GM18498 (cell line): ENCODE data around the gene TRIO.
"Not testable (repeated sequence)": the region's sequence is repeated elsewhere in the genome, so short reads cannot be mapped to it uniquely, and the experiment has no call there.

Experiments
- ATAC-seq: cut with Tn5 transposase; IDR thresholded peaks from one replicate; pipeline ENCODE4 v1.9.1; 2021; ENCODE audit warnings: mild to moderate bottlenecking, moderate library complexity; ENCODE audit not compliant: unreplicated experiment

TRIO gene

GRCh38 chr5:14142827-14143545, at the start of gene TRIO:
Gene TRIO (plus strand): TSS chr5:14143342. CDS start chr5:14143726, 384 bp downstream.
- ATAC-seq: peak; percentile 51

GRCh38 chr5:14097380-14097779, 45.8 kb upstream of the TRIO start:
- not testable (repeated sequence) for ATAC-seq

DNA sequence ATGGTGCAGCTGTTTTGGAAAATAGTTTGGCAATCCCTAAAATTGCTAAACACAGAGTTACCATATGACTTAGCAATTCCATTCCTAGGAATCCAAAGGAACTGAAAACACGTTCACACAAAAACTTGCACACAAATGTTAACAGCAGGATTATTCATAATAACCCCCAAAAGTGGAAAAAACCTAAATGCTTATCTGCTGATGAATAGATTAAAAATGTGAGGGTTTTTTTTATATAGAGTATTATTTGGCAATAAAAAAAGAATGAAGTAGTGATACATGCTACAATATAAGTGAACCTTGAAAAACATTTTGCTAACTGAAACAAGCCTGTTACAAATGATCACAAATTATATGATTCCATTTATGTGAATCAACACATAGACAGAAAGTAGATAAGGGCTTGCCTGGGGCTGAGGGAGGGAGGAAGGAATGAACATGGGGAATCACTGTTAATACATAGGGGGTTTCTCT, 45.1 kb upstream of the TRIO start:
- ATAC-seq: no peak

DNA sequence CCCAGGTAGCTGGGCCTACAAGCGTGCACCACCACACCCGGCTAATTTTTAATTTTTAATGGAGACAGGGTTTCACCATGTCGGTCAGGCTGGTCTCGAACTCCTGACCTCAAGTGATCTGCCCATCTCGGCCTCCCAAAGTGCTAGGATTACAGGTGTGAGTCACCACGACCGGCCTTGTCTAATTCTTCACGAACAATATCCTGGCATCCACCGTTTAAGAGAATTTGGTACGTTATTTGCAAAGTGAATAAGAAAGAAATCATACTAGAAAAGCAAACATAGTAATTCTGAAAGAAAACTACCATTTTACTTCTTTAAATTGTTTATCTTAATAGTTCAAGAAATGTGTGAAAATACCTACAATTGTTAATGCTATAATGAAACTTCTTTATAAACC, 42.9 kb upstream of the TRIO start:
- no peak for ATAC-seq

DNA sequence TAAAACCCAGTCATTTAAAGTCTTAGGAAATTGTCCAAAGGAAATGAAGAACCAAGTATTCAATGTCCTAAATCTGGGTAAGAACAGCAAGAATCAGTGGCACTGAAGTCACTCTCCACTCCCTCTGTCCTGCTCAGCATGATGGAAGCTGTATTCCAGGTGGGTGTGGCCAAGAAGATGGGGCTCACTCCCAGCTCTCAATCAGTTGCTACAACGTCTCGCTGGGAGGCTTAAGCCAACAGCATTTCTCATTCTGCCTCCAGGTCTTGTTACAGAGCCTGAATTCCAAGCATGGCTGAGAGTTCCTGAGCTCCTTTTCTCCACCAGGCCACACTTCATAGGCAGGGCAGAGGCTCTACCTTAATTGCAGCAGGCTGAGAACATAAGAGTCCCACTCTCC, 41.2 kb upstream of the TRIO start:
- ATAC-seq: no peak

GRCh38 chr5:14102666-14103065, 40.5 kb upstream of the TRIO start:
- no peak for ATAC-seq

DNA sequence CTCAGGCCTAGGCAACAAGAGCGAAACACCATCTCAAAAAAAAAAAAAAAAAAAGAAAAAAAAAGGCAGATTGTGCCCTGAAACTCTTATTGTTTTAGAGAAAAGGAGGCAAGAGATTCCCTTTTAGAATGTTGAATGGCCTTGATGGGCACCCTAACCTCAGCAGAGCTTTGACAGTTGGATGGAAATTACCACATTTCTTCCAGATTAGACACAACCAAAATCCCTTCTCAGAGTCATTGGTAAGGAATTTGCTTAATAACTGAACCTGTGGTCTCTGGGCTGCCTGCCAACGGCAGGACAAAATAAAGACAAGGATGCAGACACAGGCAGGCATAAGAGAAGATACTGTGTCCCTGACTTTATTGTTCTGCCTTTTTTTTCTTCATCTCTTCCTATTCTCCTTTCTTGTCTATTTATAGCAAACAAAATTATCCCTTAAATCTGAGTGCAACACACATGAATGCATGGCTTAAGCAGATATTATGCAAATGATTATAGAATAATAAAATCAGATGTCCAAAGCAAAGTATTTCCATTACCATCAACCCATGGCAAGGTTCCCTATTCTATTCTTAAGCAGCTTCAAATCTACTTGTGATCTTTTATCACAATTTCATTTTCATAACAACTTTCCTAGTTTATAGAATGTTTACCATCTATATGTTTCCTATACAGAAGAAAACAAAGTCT, 37.3 kb upstream of the TRIO start:
- no peak for ATAC-seq

GRCh38 chr5:14107536-14107935, 35.6 kb upstream of the TRIO start:
- no peak for ATAC-seq

DNA sequence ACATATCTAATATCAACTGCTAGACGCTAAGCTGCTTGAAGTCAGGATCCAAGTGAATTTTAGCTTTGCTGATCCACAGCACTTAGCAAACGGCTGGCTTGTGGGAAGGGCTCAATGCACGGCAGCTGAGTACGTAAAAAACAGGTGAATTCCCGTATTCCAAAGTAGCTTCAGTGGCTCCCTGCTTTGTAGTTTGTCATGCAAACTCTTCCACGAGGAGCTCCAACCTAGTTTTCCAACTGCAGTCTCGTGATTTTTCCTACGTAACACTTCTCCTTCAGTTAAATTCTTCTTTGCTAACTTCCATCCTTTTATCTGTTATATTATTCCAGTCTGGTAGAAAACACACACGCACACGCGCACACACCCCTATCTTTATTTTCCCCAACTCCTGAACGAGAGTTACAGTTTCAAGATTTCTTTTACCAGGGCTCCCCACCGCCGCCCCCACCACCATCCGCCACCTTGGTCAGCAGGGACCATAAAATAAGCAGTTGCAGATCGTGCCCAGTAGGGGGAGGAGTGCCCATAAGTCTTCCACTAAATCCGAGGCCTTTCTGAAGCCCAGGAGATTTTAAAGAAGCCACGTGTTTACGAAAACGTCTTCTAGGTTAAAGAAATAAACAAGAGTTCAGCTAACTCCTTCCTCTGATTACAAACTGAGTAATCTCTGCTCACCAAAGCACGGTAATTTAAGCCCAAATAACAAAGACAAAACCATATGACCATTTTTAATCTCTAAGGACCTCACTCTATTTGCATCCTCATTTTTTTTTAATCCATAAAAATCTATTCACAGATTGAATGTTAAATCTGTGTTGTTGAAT, 34.8 kb upstream of the TRIO start:
- ATAC-seq: peak; percentile 87

DNA sequence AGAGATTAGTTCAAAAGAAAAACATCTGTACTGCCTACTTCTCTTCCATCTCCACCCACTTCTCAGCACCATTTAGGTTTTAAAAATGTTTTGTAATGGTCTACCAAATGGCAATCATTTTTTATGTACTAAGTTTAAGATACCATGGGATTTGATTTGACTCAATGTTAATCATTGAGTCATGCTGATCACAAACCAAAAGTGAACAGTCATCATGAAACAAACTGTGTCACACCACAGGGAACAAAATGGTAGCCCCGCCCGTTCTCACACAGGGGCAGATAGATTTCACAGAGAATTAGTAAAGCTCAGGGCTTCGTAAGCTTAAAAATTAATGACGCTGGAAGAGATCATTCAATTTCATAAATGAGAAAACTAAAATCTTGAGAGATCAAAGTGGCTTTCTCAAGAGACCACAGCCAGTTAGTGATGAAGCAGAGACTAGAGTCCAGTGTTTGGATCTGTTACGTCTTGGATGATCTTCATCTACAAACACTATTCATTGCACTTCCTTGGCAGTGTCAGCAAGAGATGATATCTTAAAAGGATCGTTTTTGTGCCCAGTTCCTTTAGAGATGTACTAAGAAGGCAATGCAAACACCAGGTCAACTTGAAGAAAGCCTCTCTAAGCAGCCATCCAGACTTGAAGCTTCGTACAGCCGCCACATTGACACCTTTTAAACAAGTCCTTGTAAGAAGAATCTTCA, 33.9 kb upstream of the TRIO start:
- ATAC-seq: peak; percentile 83

DNA sequence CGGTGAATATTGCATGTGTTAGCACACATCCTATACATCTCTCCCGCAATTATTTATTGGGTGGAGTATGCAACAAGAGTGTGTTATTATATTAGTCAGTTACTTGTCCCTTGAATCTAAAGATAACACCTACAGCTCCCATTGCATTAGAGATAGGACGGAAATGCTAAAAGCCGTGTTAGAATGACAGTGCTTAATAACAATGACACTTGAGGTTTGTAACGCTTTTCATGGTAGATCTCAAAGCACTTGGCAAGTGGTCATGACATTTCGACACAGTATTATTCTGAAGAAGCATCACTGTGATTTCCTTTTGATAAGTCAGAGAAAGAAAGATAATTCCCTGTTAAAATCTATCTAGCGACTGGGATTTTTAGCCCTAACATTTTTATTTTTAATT, 33.4 kb upstream of the TRIO start:
- no peak for ATAC-seq

DNA sequence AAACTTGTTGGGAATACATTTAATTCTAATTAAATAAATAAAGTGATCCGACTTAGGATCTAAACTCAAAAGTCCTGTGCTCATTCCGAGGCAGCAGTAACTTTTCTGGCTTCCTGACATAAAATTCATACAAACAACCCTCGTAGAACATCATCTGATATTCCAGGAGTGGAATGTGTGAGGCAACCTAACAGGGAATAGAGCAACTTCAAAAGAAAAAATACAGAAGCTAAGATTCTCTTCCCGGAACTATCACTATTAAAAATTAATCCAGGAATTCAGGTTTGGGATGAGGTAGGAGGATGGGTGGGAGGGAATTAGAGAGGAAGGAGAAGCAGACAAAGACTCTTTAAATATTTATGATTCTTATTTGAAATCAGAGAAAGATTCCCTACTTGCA, 32.9 kb upstream of the TRIO start:
- no peak for ATAC-seq

GRCh38 chr5:14110680-14111079, 32.5 kb upstream of the TRIO start:
- no peak for ATAC-seq

- ATAC-seq: no peak
Observed at GRCh38 chr5:14112998-14113652, 30.0 kb upstream of the TRIO start.

DNA sequence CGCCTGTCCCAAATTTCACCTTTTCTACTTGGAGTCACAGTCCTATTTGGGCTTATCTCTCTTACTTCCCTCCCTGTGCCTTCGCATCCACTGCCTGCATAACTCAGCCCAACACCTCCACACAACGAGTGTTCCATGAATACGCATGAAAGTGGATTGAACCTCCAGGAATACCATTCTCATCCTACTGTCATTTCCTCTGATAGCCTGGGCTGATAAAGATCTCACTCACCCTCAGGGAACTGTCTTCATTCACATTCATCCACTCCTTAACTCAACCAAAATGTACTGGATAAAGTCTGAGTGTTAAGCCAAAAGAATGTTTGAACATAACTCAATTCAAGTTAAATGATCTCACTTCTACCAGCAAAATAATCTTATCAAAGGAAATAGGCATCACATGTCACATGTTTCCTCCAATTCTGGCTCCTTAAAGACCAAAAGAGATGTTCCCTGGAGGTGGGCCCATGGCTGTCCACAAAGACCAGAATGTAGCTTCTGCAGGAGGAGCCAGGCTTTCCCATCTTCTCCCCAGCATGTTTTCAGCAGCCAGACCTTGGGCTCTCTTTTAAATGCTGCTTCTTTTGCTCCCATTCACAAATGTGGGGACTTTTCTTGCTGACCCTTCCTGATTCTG, 28.4 kb upstream of the TRIO start:
- no peak for ATAC-seq

DNA sequence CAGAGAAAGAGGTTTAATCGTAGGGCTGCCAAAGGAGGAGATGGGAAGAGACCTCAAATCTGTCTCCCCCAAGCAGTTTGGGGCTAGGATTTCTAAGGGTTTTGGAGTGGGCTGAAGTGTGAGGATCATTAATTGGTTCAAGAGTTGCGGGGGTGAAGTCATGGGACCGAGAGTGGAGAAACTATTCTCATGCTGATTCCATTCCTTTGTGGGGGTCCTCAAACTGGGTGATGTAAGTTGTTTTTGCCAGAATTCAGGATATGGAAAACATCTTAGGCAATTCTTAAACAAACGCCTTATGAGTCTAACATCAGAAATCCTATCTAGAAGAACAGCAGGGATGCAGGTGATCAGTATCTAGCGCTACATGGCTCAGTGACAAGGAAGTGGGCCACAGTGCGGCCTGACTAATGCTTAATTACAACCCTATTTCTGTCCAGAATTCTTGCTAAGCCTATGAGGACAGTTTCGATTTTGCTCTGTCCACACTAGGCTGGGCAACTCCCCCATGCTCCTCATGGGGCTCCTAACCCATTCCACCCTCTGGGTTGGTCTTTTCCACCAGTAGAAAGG, 27.7 kb upstream of the TRIO start:
- no peak for ATAC-seq

GRCh38 chr5:14118551-14119320, 24.4 kb upstream of the TRIO start:
- ATAC-seq: no peak

DNA sequence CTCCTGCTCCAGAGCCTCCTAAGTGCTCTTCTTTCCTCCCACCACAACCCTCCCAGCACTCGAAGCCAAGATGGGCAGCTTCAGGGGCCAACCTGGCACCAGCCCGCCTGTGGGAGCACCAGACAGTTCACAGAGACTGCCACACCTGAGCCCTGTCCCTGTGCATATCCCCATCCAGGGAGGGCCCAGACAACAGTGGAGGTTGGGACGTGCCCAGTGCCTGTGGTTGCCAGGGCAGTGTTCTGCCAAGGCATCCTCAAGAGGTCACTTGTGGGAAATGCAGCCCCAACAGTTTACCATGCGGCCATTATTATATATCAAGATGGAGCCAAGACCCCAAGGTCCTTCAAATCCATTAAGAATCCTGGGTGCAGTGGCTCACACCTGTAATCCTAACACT, 23.0 kb upstream of the TRIO start:
- ATAC-seq: no peak

GRCh38 chr5:14121552-14121951, 21.6 kb upstream of the TRIO start:
- no peak for ATAC-seq
